Measurements from ENCODE around the gene SNX8.
A peak's percentile ranks its signal among the peaks of the same experiment; 100 is the strongest.

The SNX8 gene, protein sequence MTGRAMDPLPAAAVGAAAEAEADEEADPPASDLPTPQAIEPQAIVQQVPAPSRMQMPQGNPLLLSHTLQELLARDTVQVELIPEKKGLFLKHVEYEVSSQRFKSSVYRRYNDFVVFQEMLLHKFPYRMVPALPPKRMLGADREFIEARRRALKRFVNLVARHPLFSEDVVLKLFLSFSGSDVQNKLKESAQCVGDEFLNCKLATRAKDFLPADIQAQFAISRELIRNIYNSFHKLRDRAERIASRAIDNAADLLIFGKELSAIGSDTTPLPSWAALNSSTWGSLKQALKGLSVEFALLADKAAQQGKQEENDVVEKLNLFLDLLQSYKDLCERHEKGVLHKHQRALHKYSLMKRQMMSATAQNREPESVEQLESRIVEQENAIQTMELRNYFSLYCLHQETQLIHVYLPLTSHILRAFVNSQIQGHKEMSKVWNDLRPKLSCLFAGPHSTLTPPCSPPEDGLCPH

DNA sequence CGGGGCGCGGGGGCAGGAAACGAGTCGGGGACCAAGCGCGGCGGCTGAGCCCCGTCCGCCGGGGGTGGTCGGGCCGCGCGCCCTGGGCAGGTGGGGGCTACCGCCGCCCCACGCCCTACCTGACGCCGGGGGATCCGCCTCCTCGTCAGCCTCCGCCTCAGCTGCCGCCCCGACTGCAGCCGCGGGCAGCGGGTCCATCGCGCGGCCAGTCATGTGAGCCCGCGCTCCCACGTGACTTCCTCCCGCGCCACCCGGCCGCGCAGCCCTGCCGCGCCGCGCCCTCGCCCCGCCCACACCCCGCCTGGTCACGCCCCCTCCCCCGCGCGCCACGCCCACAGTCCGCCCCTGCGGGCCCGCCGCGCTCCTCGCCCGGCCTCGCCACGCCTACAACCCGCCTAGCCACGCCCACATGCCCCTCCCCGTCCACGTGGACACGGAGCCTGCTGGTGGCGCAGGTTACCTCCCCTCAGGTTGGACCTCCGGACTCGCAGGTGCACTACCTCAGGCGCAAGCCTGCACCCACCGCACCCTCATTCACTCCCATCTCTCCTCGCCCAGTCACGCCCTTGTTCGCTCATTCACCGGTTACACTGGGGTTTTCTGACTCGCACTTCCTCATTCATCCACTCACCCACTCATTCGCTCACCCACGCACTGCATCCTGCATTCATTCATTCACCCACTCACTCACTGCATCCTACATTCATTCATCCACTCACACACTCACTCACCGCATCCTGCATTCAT lies at the start of gene SNX8:
Gene SNX8 (minus strand): TSS at position 233 of the 747 bp plus-strand sequence. CDS start 20 bp downstream, at position 213.
- no peaks in the 10 kb centered on the region for H3K36me3 Mint-ChIP-seq
- CTCF ChIA-PET = no interaction called here
- peaks cover 15% of the 10 kb centered on the region for H3K4me1 Mint-ChIP-seq
- no peaks in the 10 kb centered on the region for H3K9me3 Mint-ChIP-seq
- peak within 1 kb of the TSS; percentile 88 for H3K27ac Mint-ChIP-seq
- DNase-seq = peak; percentile 97
- no peak within 1 kb of the TSS for H3K4me3 Mint-ChIP-seq
- H3K27me3 Mint-ChIP-seq = no peaks in the 10 kb centered on the region

DNA sequence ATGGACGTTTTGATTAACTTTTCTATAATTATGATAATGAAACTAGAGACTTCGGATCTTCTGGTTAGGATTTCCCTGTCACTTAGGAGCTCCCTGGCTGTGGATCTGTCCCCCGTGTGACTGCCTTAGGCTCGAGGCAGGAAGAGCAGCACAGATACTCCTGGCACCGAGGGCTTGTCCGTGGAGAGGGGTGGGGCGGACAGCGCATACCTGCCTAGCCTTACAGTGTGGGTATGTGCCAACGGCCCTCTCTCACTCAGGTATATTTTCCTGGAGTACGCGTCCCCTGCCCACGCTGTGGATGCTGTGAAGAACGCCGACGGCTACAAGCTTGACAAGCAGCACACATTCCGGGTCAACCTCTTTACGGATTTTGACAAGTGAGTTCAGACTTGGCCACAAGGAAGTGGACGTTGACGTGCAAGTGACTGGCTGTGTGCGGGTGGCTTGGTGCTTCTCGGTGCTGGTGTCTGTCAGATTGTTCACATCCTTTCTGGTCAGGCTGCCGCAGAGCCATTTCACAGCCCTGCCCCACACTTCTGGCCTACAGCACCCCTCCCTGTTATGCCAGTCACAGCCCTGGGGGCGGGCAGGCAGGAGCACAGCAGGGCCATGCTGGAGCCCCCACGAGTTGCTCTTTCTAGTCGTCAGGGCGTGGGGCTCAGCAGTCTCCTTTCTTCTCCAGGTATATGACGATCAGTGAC lies 48.3 kb upstream of the SNX8 start:
- H3K27ac Mint-ChIP-seq = no peak overlapping the region
- DNase-seq = no peak
- CTCF ChIA-PET = no interaction called here
- H3K27me3 Mint-ChIP-seq = no peaks in the 10 kb centered on the region
- H3K9me3 Mint-ChIP-seq = no peaks in the 10 kb centered on the region
- no peak overlapping the region for H3K4me3 Mint-ChIP-seq
- peaks cover 23% of the 10 kb centered on the region for H3K4me1 Mint-ChIP-seq
- H3K36me3 Mint-ChIP-seq = peaks cover 63% of the 10 kb centered on the region

DNA sequence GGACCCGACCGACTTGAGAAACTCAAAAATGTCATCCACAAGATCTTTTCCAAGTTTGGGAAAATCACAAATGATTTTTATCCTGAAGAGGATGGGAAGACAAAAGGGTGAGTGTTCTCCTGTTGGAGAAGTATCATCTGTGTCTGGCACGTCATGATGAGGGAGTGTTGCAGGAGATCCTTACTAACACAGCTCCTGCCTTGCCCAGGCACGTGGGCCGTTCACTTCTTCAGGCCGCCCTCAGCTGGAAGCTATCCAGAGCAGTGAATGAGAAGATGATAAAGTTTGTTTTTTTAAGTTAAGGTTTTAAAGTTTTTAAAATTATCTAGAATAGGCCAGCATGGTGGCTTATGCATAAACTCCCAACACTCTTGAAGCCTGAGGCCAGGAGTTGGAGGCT lies 46.6 kb upstream of the SNX8 start:
- H3K9me3 Mint-ChIP-seq = no peaks in the 10 kb centered on the region
- no peaks in the 10 kb centered on the region for H3K27me3 Mint-ChIP-seq
- CTCF ChIA-PET = no interaction called here
- H3K27ac Mint-ChIP-seq = peak overlapping the region; percentile 21
- no peak for DNase-seq
- peaks cover 35% of the 10 kb centered on the region for H3K4me1 Mint-ChIP-seq
- no peak overlapping the region for H3K4me3 Mint-ChIP-seq
- H3K36me3 Mint-ChIP-seq = peaks cover 53% of the 10 kb centered on the region

DNA sequence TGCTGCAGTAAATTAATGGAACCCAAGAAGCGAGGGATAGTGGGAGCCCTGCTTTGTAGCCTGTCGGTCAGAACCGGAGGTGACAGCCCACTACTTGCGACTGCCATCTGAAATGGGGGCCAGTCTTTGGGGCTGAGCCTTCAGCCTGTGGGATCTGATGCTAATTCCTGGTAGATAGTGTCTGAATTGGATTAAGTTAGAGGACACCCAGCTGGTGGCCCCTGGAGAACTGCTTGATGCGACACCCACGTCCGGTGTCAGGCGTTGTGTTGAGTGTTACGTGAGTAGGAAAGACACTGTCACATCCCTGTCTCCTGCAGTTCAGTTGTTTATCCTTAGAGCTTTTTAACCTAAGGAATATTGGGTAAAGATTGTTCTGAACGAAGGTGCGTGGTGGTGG lies 45.4 kb upstream of the SNX8 start:
- Mint-ChIP-seq H3K4me1 (peaks cover 36% of the 10 kb centered on the region), H3K4me3 (no peak overlapping the region), H3K36me3 (peaks cover 46% of the 10 kb centered on the region), H3K27ac (no peak overlapping the region), H3K27me3 (no peaks in the 10 kb centered on the region), H3K9me3 (no peaks in the 10 kb centered on the region)
- CTCF ChIA-PET = no interaction called here
- DNase-seq = no peak

DNA sequence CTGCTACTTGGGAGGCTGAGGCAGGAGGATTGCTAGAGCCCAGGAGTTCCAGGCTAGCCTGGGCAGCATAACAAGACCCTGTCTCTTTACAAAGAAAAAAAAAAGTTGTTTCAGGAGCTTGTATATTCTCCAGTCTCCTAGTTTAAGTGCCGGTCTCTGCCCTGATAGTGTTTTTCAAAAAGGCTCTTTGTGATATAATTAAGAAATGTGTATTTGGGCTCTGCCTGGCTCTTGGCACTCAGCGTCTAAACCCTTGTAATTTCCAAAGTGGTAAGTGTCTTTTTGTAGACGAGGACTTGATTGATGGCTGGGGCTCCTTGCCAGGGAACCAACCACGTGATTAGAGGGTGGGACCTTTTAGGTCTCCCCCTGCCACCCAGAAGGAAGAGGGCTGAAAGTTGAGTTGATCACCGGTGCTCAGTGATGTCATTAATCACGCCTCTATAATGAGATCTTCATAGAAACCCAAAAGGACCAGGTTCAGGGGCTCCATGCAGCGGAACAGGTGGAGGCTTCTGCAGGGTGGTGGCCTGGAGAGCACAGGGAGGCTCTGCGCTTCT lies 44.8 kb upstream of the SNX8 start:
- Mint-ChIP-seq H3K27ac (no peak overlapping the region), H3K9me3 (no peaks in the 10 kb centered on the region), H3K36me3 (peaks cover 40% of the 10 kb centered on the region), H3K27me3 (no peaks in the 10 kb centered on the region), H3K4me1 (peaks cover 36% of the 10 kb centered on the region), H3K4me3 (no peak overlapping the region)
- no peak for DNase-seq
- CTCF ChIA-PET = no interaction called here

DNA sequence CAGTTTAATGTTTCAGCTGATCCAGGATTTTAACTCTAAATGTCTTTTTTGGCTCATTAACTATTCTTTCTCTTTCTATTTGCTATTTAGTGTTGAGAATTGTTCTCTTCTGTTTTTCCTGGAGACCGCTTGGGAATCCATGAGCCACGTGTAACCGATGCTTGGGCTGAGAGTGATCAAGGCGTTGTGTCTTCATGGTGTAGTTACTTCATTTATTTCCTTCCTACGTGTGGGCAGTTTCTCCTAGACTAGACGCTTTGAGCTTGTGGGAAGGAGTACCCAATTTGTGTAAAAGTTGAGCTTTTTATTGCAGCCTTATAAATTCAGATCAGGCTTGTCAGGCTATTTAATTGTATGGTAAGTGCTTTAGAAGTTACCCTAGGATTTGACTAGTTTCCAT lies 43.3 kb upstream of the SNX8 start:
- Mint-ChIP-seq H3K4me1 (peaks cover 44% of the 10 kb centered on the region), H3K9me3 (no peaks in the 10 kb centered on the region), H3K27ac (peak overlapping the region; percentile 33), H3K36me3 (peaks cover 28% of the 10 kb centered on the region), H3K27me3 (no peaks in the 10 kb centered on the region), H3K4me3 (peak overlapping the region; percentile 6)
- CTCF ChIA-PET = no interaction called here
- DNase-seq = no peak

DNA sequence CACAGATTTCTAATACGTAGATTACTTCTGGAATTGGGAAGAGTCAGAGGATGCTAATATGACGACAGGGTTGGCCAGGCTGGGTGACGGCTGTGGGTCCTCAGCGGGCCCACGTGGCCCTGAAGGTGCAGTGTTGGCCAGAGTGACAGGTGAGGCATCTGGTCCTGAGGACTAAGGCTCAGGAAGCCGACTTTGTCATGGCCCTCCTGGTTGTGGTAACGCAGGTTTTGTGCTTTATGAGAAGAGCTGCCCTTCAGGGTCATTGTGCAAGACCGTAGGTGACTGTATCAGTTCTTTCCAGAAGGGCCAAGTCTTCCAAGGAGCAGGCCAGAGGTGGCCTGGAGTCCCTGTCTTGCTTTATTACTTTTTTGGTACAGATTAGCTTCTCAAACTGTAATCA lies 42.9 kb upstream of the SNX8 start:
- H3K36me3 Mint-ChIP-seq = peaks cover 25% of the 10 kb centered on the region
- H3K27me3 Mint-ChIP-seq = no peaks in the 10 kb centered on the region
- CTCF ChIA-PET = no interaction called here
- H3K4me1 Mint-ChIP-seq = peaks cover 45% of the 10 kb centered on the region
- H3K27ac Mint-ChIP-seq = no peak overlapping the region
- no peak for DNase-seq
- no peaks in the 10 kb centered on the region for H3K9me3 Mint-ChIP-seq
- peak overlapping the region; percentile 6 for H3K4me3 Mint-ChIP-seq

DNA sequence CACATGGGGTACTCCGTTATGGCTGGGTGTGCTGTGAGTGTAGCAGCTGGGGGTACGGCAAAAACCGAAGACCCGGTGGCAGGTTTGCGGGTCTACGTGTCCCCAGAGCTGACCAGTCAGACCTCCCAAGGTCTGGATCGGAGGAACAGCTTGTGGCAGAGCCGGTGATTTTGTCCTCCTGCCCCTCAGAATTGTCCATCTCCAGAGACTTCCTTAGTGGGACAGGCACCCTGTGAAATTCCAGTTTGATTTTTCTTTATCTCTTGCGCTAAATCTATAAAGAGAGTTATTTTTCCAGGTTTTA lies 41.4 kb upstream of the SNX8 start:
- Mint-ChIP-seq H3K4me3 (peak overlapping the region; percentile 83), H3K9me3 (no peaks in the 10 kb centered on the region), H3K4me1 (peaks cover 44% of the 10 kb centered on the region), H3K27me3 (no peaks in the 10 kb centered on the region), H3K27ac (peak overlapping the region; percentile 92), H3K36me3 (peaks cover 21% of the 10 kb centered on the region)
- CTCF ChIA-PET = interaction anchor here (1.6 kb wide), 1 partner anchor 114 kb away, joined by 5 read pairs; no protein-coding TSS in a partner anchor
- DNase-seq = no peak

DNA sequence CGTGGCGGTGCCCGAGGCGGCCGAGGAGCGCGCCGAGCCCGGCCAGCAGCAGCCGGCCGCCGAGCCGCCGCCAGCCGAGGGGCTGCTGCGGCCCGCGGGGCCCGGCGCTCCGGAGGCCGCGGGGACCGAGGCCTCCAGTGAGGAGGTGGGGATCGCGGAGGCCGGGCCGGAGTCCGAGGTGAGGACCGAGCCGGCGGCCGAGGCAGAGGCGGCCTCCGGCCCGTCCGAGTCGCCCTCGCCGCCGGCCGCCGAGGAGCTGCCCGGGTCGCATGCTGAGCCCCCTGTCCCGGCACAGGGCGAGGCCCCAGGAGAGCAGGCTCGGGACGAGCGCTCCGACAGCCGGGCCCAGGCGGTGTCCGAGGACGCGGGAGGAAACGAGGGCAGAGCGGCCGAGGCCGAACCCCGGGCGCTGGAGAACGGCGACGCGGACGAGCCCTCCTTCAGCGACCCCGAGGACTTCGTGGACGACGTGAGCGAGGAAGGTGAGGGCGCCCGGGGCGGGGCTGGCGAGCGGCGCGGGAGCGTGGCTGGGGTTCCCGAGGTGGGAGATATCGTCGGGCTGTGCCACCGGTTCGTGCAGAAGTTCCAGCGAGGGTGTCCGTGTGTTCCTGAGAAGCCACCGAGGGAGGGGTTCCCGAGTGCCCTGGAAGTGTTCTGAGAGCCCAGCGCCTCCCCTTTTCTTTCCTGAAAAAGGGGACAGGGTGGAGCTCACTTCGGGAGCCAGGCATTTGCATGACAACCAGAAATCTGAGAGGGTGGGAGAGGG lies 40.9 kb upstream of the SNX8 start:
- Mint-ChIP-seq H3K27ac (peak overlapping the region; percentile 98), H3K36me3 (peaks cover 15% of the 10 kb centered on the region), H3K4me3 (peak overlapping the region; percentile 83), H3K4me1 (peaks cover 38% of the 10 kb centered on the region), H3K27me3 (no peaks in the 10 kb centered on the region), H3K9me3 (no peaks in the 10 kb centered on the region)
- peak; percentile 48 for DNase-seq
- CTCF ChIA-PET = interaction anchor here (1.4 to 1.9 kb wide), 4 partner anchors 51 to 198 kb away, joined by 3 to 6 read pairs (median 4); no protein-coding TSS in a partner anchor

DNA sequence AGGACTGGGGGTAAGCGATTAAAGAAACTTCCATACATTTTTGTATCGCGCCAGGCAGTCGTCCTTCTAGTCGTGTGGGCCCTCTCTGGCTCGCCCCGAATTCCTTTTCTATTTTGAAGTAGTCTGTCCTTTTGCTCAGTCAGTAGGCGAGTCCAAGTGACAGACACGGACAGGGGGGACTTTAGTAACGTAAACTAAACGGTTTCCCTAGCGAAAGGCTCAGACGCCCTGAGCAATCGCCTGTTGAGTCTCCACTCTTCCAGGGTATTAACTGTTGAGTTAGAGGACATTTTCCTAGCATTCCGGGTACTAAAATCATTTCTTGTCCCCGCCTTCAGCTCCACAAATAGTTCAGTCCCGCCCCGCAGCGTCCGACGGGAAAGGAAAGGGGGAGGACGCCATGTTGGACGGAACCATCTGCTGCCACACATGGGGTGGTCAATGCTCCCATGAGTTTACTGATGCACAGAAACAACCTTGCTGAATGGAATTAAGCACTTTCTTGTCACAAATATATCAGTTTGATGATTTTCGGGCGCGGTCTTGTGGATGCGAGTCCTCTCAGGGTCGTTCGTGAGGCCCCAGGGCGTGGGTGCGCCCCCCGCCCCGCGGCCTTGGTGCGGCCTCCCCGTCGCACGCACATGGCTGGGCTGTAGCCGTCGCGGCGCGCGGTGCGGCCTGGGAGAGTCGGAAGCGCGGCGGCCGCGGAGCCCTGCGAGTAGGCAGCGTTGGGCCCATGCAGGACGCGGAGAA lies 40.1 kb upstream of the SNX8 start, which contains the start of gene EIF3B:
Gene EIF3B (plus strand): TSS at position 642 of the 753 bp plus-strand sequence. CDS start 95 bp downstream, at position 737.
- H3K27me3 Mint-ChIP-seq = no peaks in the 10 kb centered on the region
- H3K4me1 Mint-ChIP-seq = peaks cover 32% of the 10 kb centered on the region
- peaks cover 10% of the 10 kb centered on the region for H3K36me3 Mint-ChIP-seq
- DNase-seq = peak; percentile 92
- H3K9me3 Mint-ChIP-seq = no peaks in the 10 kb centered on the region
- peak within 1 kb of the TSS; percentile 83 for H3K4me3 Mint-ChIP-seq
- CTCF ChIA-PET = interaction anchor here (1.2 to 1.9 kb wide), 4 partner anchors 49 to 197 kb away, joined by 3 to 6 read pairs (median 4); partner anchors contain the start of gene CHST12
- H3K27ac Mint-ChIP-seq = peak within 1 kb of the TSS; percentile 98

DNA sequence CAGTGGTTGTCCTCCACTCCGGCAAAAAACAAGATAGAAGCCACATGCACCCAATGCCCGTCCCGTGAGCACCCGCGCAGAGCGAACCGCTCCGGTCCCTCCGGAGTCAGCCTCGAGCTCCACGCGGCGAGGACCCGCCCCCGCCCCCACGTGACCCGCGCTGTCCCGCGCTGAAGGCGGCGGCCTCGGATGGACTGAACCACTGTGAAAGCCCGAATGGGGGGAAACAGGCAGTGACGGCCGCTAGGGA lies 39.6 kb upstream of the SNX8 start:
- DNase-seq = peak; percentile 93

DNA sequence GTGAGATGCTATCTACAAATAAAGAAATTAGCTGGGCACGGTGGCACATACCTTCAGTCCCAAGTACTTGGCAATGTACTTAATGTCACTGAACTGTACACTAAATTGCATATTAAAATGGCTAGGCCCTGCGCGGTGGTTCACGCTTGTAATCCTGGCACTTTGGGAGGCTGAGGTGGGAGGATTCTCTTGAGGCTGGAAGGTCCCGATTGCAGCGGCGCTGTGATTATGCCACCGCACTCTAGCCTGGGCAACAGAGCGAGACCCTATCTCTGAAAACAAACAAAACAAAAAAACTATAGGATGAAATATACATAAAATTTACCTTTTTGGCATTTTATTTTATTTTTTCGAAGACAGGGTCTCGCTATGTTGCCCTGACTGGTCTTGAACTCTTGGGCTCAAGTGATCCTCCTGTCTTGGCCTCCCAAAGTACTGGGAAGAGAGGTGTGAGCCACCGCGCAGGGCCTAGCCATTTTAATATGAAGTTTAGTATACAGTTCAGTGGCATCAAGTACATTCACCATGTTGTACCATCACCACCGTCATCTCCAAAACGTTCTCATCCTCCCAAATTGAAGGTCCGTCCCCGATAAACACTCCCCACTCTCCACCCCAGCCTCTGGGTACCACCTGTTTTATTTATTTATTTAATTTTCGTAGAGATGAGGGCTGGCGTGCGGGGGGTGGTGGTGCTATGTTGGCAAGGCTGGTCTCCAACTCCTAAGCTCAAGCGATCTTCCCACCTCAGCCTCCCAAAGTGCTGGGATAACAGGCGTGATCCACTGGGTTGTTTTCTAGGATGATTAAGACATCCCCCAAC lies 39.1 kb upstream of the SNX8 start:
- H3K27me3 Mint-ChIP-seq = no peaks in the 10 kb centered on the region
- H3K9me3 Mint-ChIP-seq = no peaks in the 10 kb centered on the region
- peak overlapping the region; percentile 79 for H3K4me3 Mint-ChIP-seq
- H3K36me3 Mint-ChIP-seq = peaks cover 7% of the 10 kb centered on the region
- H3K27ac Mint-ChIP-seq = peak overlapping the region; percentile 98
- peaks cover 28% of the 10 kb centered on the region for H3K4me1 Mint-ChIP-seq
- CTCF ChIA-PET = interaction anchor here (1.2 to 1.9 kb wide), 4 partner anchors 50 to 196 kb away, joined by 3 to 6 read pairs (median 4); partner anchors contain the start of gene CHST12
- DNase-seq = peak; percentile 24

More for the DNA sequence above, 39.6 kb upstream of the SNX8 start:
- no peaks in the 10 kb centered on the region for H3K27me3 Mint-ChIP-seq
- peaks cover 7% of the 10 kb centered on the region for H3K36me3 Mint-ChIP-seq
- H3K4me1 Mint-ChIP-seq = peaks cover 28% of the 10 kb centered on the region
- no peaks in the 10 kb centered on the region for H3K9me3 Mint-ChIP-seq
- CTCF ChIA-PET = interaction anchor here (1.2 to 1.9 kb wide), 4 partner anchors 49 to 196 kb away, joined by 3 to 6 read pairs (median 4); partner anchors contain the start of gene CHST12
- H3K4me3 Mint-ChIP-seq = peak overlapping the region; percentile 79
- H3K27ac Mint-ChIP-seq = peak overlapping the region; percentile 98

All from activated naive CD4-positive, alpha-beta T cell treated with anti-CD3 and anti-CD28 coated beads, Interleukin-2, amount 10 ng/mL, durations not matched to agents 7 days and 5 days (primary cell).